ENCODE results near the gene RILPL2.
"Not testable (repeated sequence)": the region's sequence is repeated elsewhere in the genome, so short reads cannot be mapped to it uniquely, and the experiment has no call there.

RILPL2 gene

GRCh38 chr12:123407269-123407668 lies 29.2 kb downstream of the RILPL2 start:
- in situ Hi-C loops (cut with MboI; ENCODE audit: low sequenced_read_pairs): not testable (repeated sequence)

- in situ Hi-C loops (cut with MboI; ENCODE audit: low sequenced_read_pairs): no loop called here
These were observed 31.9 kb downstream of the RILPL2 start for GRCh38 chr12:123404581-123404980.

- in situ Hi-C loops (cut with MboI; ENCODE audit: low sequenced_read_pairs): no loop called here
These were observed 34.5 kb downstream of the RILPL2 start for GRCh38 chr12:123401753-123402683.

- in situ Hi-C loops (cut with MboI; ENCODE audit: low sequenced_read_pairs): no loop called here
These were observed 37.2 kb downstream of the RILPL2 start for GRCh38 chr12:123399255-123399617.

- in situ Hi-C loops (cut with MboI; ENCODE audit: low sequenced_read_pairs): no loop called here
These were observed 37.8 kb downstream of the RILPL2 start for GRCh38 chr12:123398550-123399254.

- in situ Hi-C loops (cut with MboI; ENCODE audit: low sequenced_read_pairs): no loop called here
These were observed 38.3 kb downstream of the RILPL2 start for GRCh38 chr12:123398177-123398549.

- in situ Hi-C loops (cut with MboI; ENCODE audit: low sequenced_read_pairs): no loop called here
These were observed 39.1 kb downstream of the RILPL2 start for GRCh38 chr12:123397400-123397799.

- in situ Hi-C loops (cut with MboI; ENCODE audit: low sequenced_read_pairs): no loop called here
These were observed 39.5 kb downstream of the RILPL2 start for GRCh38 chr12:123396954-123397353.

- in situ Hi-C loops (cut with MboI; ENCODE audit: low sequenced_read_pairs): no loop called here
These were observed 39.9 kb downstream of the RILPL2 start for GRCh38 chr12:123396543-123396942.

- in situ Hi-C loops (cut with MboI; ENCODE audit: low sequenced_read_pairs): no loop called here
These were observed 41.2 kb downstream of the RILPL2 start for GRCh38 chr12:123395236-123395635.

- in situ Hi-C loops (cut with MboI; ENCODE audit: low sequenced_read_pairs): no loop called here
These were observed 42.7 kb downstream of the RILPL2 start for GRCh38 chr12:123393747-123394146.

- in situ Hi-C loops (cut with MboI; ENCODE audit: low sequenced_read_pairs): no loop called here
These were observed 44.7 kb downstream of the RILPL2 start for GRCh38 chr12:123391546-123392343.

- in situ Hi-C loops (cut with MboI; ENCODE audit: low sequenced_read_pairs): no loop called here
These were observed 45.7 kb downstream of the RILPL2 start for GRCh38 chr12:123390498-123391426.

GRCh38 chr12:123389560-123390351 lies 46.7 kb downstream of the RILPL2 start:
- in situ Hi-C loops (cut with MboI; ENCODE audit: low sequenced_read_pairs): no loop called here

GRCh38 chr12:123388951-123389559 lies 47.4 kb downstream of the RILPL2 start:
- in situ Hi-C loops (cut with MboI; ENCODE audit: low sequenced_read_pairs): no loop called here

- in situ Hi-C loops (cut with MboI; ENCODE audit: low sequenced_read_pairs): no loop called here
These were observed 48.1 kb downstream of the RILPL2 start for GRCh38 chr12:123388177-123388950.

GRCh38 chr12:123387508-123388176 lies 48.8 kb downstream of the RILPL2 start:
- in situ Hi-C loops (cut with MboI; ENCODE audit: low sequenced_read_pairs): no loop called here

GRCh38 chr12:123385536-123385935 lies 50.9 kb downstream of the RILPL2 start:
- in situ Hi-C loops (cut with MboI; ENCODE audit: low sequenced_read_pairs): not testable (repeated sequence)
